ENCODE measurements around the gene BIVM. TPM values are rescaled to one million over a fixed set of nuclear protein-coding genes. Genes with fewer than 3 reads are reported as not detected.

The BIVM gene, protein sequence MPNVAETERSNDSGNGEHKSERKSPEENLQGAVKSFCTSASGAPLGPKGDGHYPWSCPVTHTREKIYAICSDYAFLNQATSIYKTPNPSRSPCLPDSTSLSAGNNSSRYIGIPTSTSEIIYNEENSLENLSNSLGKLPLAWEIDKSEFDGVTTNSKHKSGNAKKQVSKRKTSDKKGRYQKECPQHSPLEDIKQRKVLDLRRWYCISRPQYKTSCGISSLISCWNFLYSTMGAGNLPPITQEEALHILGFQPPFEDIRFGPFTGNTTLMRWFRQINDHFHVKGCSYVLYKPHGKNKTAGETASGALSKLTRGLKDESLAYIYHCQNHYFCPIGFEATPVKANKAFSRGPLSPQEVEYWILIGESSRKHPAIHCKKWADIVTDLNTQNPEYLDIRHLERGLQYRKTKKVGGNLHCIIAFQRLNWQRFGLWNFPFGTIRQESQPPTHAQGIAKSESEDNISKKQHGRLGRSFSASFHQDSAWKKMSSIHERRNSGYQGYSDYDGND
- 10 to 100 TPM; 29.3 to 42.3 TPM for total RNA-seq

DNA sequence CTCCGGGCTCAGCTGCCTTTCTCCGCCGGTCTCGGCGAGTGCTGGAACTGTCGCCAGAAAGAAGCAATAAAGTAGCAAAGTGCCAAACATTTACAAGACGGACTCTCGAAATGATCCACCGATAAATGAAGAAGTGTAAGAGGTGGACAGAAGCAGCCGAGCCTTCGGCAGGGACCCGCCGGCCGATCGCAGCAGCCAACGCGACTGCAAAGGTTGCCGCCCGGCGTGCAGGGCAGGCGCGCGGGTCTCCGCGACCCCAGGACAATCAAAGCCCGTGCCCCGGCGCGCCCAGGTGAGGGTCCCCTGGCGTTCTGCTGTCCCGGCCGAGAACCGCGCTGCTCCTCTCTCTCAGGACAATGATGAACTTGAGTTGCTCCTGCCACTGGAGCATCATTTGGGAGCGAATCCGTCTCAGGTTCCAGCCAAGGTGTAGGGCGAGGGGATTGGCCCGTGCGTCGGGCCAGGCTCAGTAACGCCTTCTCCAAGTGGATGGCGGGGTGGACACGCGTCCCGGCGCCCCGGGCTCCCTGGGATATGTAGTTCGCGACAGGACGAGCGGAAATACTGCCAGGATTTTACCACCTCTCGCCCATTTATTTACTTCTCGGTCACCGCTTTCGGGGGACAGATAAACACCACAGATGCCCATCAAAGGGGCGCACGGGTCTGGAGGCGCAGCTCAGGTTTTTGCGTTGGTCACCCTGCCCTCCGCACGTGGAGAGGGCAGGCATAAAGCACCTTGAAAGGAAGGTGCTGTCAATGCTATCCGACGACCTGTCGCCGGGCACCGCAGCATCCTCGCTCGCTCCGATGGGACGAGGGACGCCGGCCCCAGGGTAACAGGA lies at the start of gene BIVM, which contains the start of gene POGLUT2:
BIVM (plus strand) TSS at position 539 of the 845 bp plus-strand sequence. CDS start 8,149 bp downstream, outside the sequence.
POGLUT2 (minus strand) TSS at position 396 of the 845 bp plus-strand sequence; CDS start at position 90, 306 bp downstream.
- Mint-ChIP-seq H3K4me3 (peak within 1 kb of the TSS; percentile 96), H3K27me3 (no peaks in the 10 kb centered on the region), H3K4me1 (peaks cover 42% of the 10 kb centered on the region), H3K9me3 (ENCODE audit: low read depth) (no peaks in the 10 kb centered on the region), H3K36me3 (peaks cover 5% of the 10 kb centered on the region), H3K27ac (peak within 1 kb of the TSS; percentile 87)
- CTCF ChIA-PET, result interaction anchor here (1.2 to 4.0 kb wide), 8 partner anchors 9 to 217 kb away, joined by 3 to 40 read pairs (median 12); partner anchors contain the start of genes ERCC5, TEX30 and TPP2
- peak; percentile 94 for DNase-seq
- ATAC-seq, result peak; percentile 88

DNA sequence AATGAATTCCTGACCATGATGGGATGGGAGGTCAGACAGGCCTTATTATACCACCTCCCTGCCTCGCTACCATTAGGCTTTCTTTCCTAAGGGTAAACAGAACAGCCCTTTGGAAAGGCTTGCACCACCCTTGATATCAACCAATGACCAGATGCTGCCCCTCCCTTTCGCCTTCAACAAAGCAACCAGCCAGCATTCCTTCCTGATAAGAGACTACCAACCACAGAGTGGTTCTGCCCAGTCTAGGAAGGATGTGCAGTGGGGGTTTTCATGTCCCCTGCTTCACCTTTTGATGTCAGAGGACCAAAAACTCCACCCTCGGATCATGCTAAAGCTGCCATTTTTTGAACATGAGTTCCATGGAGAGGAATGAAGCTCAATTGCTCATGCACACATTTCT lies 47.0 kb upstream of the BIVM start:
- H3K27ac Mint-ChIP-seq, result no peak overlapping the region
- no peak for ATAC-seq
- peaks cover 20% of the 10 kb centered on the region for H3K27me3 Mint-ChIP-seq
- H3K9me3 Mint-ChIP-seq (ENCODE audit: low read depth), result no peaks in the 10 kb centered on the region
- no peak for DNase-seq
- no peaks in the 10 kb centered on the region for H3K4me1 Mint-ChIP-seq
- no peak overlapping the region for H3K4me3 Mint-ChIP-seq
- no peaks in the 10 kb centered on the region for H3K36me3 Mint-ChIP-seq
- CTCF ChIA-PET, result interaction anchor here (1.3 kb wide), 1 partner anchor 32 kb away, joined by 3 read pairs; no protein-coding TSS in a partner anchor

DNA sequence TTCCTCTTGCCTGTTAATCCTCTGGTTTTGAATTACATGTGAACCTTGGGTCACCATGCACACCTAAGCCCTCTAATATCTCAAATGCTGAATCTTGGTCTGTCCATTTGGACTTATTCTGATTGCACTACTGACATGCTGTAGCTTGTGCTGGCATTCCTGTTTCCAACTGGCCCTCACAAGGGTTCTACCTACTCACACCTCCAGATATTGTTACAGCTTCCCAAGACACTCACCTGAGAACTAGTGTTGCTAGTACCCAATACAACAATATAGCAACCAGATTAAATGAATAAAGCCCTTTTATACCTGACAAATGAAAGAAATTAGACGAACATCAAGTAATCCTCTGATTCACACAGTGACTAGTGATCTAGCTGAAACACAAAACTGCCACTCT lies 41.9 kb upstream of the BIVM start:
- ATAC-seq (no peak), DNase-seq (no peak)
- CTCF ChIA-PET, result no interaction called here
- no peaks in the 10 kb centered on the region for H3K4me1 Mint-ChIP-seq
- no peaks in the 10 kb centered on the region for H3K27me3 Mint-ChIP-seq
- no peaks in the 10 kb centered on the region for H3K36me3 Mint-ChIP-seq
- H3K27ac Mint-ChIP-seq, result no peak overlapping the region
- H3K9me3 Mint-ChIP-seq (ENCODE audit: low read depth), result no peaks in the 10 kb centered on the region
- no peak overlapping the region for H3K4me3 Mint-ChIP-seq

DNA sequence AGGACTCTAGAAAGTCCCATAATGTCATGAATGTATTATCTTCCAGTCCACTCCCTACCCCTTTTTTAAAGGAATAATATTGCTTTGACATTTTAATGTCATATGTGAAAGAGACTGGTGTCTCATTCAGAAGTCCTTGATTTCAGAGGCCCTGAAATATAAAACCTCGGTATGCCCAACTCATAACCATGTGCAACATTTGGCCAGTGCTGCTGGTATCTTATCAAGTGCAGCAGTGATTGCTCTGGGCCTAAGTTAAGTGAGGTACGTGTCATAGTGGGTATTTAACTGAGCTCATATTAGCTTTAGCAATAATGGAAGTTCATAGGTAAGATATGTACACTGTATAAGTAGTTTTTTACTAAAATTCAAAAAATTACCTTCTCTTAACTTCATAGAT lies 40.1 kb upstream of the BIVM start:
- Mint-ChIP-seq H3K4me3 (no peak overlapping the region), H3K9me3 (ENCODE audit: low read depth) (no peaks in the 10 kb centered on the region), H3K27ac (no peak overlapping the region), H3K36me3 (no peaks in the 10 kb centered on the region), H3K27me3 (no peaks in the 10 kb centered on the region), H3K4me1 (no peaks in the 10 kb centered on the region)
- no peak for ATAC-seq
- DNase-seq, result no peak
- CTCF ChIA-PET, result no interaction called here

DNA sequence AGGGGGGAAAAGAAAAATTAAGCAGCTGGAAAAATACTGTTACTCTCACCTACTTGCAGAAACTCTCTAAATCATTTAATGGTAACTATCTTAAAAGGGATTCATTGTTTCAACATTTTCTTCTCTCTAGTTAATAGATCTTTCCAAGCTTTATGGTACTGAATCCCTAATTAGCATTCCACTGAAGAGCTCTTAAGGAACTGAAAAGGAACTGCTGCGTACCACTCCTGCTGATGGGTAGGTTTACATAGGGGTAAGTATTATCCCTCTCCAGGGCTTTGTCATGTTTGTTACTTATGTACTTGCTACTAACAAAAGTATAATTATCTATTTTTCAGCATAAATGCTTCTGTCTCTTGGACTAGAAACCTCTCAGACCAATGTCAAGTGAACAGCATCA lies 37.8 kb upstream of the BIVM start:
- DNase-seq, result no peak
- Mint-ChIP-seq H3K4me1 (peaks cover 1% of the 10 kb centered on the region), H3K36me3 (peaks cover 6% of the 10 kb centered on the region), H3K4me3 (no peak overlapping the region), H3K27me3 (no peaks in the 10 kb centered on the region), H3K9me3 (ENCODE audit: low read depth) (no peaks in the 10 kb centered on the region), H3K27ac (no peak overlapping the region)
- CTCF ChIA-PET, result no interaction called here
- no peak for ATAC-seq

DNA sequence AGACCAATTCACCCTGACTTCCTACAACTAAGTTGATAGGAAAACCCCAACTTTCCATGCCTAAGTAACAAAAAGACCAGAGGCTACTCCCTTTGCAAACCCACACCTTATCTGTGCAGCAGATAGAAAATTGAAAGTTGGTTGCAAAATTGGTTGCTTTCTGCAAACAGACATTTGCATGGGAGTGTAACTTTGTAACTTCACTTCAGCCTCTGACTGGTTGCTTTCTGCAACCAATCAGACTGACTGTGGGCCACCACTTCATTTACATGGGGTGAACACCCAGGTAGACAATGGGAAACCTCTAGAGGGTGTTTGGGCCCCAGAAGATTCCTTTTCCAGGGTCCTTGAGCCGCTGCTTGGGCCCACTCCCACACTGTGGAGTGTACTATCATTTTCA lies 35.2 kb upstream of the BIVM start:
- Mint-ChIP-seq H3K27ac (no peak overlapping the region), H3K9me3 (ENCODE audit: low read depth) (no peaks in the 10 kb centered on the region), H3K4me1 (peaks cover 1% of the 10 kb centered on the region), H3K36me3 (peaks cover 19% of the 10 kb centered on the region), H3K27me3 (no peaks in the 10 kb centered on the region), H3K4me3 (no peak overlapping the region)
- no peak for DNase-seq
- no peak for ATAC-seq
- CTCF ChIA-PET, result no interaction called here

DNA sequence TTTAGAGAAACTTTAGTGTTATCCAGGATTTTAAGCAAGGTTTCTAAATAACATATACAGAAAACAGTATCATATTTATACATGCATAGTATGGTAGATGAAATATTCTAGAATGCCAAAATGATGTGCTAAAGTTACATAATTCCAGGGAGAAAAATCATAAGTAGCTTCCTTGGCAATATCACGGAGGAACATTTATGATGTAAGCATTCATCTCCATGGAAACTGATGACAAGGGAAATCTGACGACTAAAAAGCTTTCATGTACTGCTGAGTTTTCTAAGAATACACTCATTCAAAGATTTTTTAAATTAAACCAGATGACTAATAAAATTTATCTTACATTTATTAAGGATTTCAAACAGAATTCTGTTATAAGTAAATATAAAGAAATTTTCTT lies 30.0 kb upstream of the BIVM start:
- H3K36me3 Mint-ChIP-seq, result peaks cover 27% of the 10 kb centered on the region
- no peak overlapping the region for H3K27ac Mint-ChIP-seq
- peaks cover 35% of the 10 kb centered on the region for H3K4me1 Mint-ChIP-seq
- ATAC-seq, result no peak
- no peaks in the 10 kb centered on the region for H3K9me3 Mint-ChIP-seq (ENCODE audit: low read depth)
- CTCF ChIA-PET, result interaction anchor here (1.0 to 1.8 kb wide), 3 partner anchors 16 to 190 kb away, joined by 3 to 6 read pairs (median 3); no protein-coding TSS in a partner anchor
- no peaks in the 10 kb centered on the region for H3K27me3 Mint-ChIP-seq
- no peak for DNase-seq
- H3K4me3 Mint-ChIP-seq, result no peak overlapping the region

DNA sequence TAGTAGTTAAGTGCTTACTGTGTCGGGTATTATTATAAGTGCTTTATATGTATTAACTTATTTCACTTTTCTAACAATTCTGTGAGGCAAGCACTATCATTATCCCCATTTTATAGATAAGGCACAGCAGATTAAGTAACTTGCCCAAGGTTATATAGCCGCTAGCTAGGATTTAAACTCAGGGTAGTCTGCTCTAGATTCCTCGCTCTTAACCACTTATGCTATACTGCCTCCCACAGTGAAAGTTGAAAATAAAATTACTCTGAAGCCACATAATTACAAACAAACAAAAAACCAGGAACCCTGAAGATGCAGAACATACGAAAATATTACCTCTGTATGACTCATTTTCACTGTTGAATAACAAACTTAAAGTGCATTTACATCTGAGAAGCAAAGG lies 29.2 kb upstream of the BIVM start:
- DNase-seq (no peak), ATAC-seq (no peak)
- peaks cover 27% of the 10 kb centered on the region for H3K36me3 Mint-ChIP-seq
- H3K9me3 Mint-ChIP-seq (ENCODE audit: low read depth), result no peaks in the 10 kb centered on the region
- peaks cover 41% of the 10 kb centered on the region for H3K4me1 Mint-ChIP-seq
- CTCF ChIA-PET, result interaction anchor here (1.4 to 1.8 kb wide), 3 partner anchors 15 to 190 kb away, joined by 3 to 8 read pairs (median 6); no protein-coding TSS in a partner anchor
- no peaks in the 10 kb centered on the region for H3K27me3 Mint-ChIP-seq
- H3K4me3 Mint-ChIP-seq, result no peak overlapping the region
- H3K27ac Mint-ChIP-seq, result peak overlapping the region; percentile 2

DNA sequence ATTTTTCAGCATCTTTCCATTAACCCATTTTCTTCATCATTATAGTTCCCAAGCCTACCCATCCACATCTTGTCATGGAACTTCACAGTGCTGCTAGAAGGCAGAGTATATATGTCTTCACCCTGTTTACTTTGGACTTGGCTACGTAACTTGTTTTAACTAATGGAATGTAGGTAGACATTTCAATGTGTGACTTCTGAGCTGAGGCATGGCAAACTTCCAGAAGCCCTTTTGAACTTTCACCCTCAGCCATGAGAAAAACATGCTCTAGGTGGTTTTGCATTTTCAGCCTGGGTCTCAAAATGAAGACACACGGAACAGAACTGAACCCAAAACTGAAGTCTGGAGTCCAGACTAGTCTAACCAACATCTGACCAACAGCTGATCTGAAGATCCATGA lies 28.5 kb upstream of the BIVM start:
- Mint-ChIP-seq H3K27ac (no peak overlapping the region), H3K27me3 (no peaks in the 10 kb centered on the region), H3K9me3 (ENCODE audit: low read depth) (no peaks in the 10 kb centered on the region), H3K4me1 (peaks cover 45% of the 10 kb centered on the region), H3K4me3 (no peak overlapping the region), H3K36me3 (peaks cover 26% of the 10 kb centered on the region)
- ATAC-seq (no peak), DNase-seq (no peak)
- CTCF ChIA-PET, result interaction anchor here (0.9 to 5.3 kb wide), 4 partner anchors 30 to 191 kb away, joined by 3 to 40 read pairs (median 6); no protein-coding TSS in a partner anchor

DNA sequence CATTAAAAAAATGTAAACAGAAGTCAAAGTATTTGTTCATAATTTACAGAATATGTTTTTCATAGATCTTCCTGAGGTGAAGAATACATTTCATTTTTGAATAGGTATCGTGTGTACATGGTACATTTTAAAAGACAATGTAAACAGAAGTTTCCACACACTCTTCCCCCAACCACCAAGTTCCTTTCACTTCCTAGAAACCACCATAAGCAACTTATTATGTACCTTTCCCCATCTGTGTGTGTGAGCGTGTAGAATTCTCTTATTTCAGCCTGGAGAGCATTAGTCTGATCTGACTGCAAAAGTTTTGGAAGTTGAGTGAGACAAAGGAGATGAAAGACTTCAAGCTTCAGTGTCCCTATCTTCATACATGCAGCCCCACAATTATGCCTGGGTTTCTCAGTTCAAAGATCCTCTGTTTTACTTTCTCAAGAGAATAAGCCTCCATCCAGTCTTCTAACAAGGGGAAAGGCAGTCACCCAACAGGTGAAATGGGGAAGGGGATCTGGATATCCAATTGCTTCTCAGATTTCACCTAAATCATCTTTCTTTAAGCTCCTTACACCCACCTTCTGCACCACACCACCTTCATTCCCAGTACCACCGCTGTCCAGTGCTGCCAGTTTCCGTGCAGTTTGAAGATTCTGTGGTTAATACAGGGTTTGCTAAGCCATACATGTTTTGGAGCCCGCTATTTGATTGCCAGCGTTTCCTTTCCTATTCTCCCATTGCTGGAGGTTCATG lies 27.4 kb upstream of the BIVM start:
- ATAC-seq (no peak), DNase-seq (no peak)
- Mint-ChIP-seq H3K4me3 (peak overlapping the region; percentile 93), H3K27ac (peak overlapping the region; percentile 1), H3K27me3 (no peaks in the 10 kb centered on the region), H3K4me1 (peaks cover 48% of the 10 kb centered on the region), H3K9me3 (ENCODE audit: low read depth) (no peaks in the 10 kb centered on the region), H3K36me3 (peaks cover 17% of the 10 kb centered on the region)
- CTCF ChIA-PET, result interaction anchor here (0.9 to 5.3 kb wide), 2 partner anchors 30 to 192 kb away, joined by 3 to 40 read pairs; no protein-coding TSS in a partner anchor

DNA sequence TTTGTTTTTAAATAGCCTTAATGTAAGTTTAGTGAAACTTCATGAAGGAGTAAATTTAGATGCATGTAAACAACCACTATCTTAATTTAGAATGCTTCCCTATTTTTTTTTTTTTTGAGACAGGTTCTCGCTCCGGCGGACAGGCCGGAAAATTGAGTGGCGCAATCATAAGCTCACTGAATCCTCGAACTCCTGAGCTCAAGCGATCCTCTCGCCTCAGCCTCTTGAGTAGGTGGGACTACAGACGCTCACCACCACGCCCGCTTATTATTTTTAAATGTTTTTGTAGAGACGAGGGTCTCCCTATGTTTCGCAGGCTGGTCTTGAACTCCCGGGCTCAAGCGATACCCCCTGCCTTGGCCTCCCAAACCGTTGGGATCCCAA lies 26.9 kb upstream of the BIVM start:
- Mint-ChIP-seq H3K4me1 (peaks cover 48% of the 10 kb centered on the region), H3K27ac (no peak overlapping the region), H3K9me3 (ENCODE audit: low read depth) (no peaks in the 10 kb centered on the region), H3K36me3 (peaks cover 12% of the 10 kb centered on the region), H3K4me3 (peak overlapping the region; percentile 93), H3K27me3 (no peaks in the 10 kb centered on the region)
- ATAC-seq, result no peak
- no peak for DNase-seq
- CTCF ChIA-PET, result interaction anchor here (3.9 to 5.3 kb wide), 2 partner anchors 29 to 181 kb away, joined by 14 to 40 read pairs; no protein-coding TSS in a partner anchor

DNA sequence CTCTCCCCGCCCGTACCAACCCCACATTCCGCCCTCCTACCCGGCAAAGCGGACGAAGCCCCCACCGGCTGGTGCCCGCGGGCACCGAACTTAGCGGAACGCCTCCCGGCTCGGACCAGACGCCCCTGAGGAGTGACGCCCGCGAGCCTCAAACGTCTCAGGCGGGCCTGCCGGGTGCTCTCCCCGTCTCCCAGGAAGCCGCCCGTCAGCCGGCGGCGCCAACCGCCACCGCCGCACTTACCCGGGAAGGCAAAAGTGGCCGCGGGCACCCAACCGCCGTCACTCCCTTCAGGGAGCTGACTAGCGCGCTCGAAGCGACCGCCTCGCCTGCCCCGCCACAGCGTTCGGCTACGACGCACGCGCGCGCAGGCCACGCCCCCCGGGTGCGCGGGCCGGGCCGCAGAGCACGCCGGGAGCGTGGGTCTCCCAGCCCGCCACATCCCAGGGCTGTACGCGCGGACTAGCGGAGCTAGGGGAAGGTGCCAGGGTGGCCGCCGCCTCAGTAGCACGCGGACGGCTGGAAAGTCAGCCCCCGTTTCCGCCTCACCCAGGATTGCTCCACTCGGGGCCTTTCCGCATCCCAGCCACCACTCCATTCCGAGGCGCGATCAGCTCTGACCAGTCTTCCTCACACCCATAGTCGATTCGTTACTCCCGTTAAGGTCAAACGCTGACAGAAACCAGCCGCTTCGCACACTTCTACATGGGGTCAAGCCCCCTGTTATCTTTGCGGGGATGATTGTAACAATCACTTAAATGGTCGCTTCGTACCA lies 25.3 kb upstream of the BIVM start, which contains the start of gene TEX30:
TEX30 (minus strand) TSS at position 346 of the 773 bp plus-strand sequence. CDS start 3,760 bp downstream, outside the sequence.
- Mint-ChIP-seq H3K27me3 (no peaks in the 10 kb centered on the region), H3K4me3 (peak within 1 kb of the TSS; percentile 93), H3K27ac (peak within 1 kb of the TSS; percentile 96), H3K4me1 (peaks cover 54% of the 10 kb centered on the region), H3K36me3 (peaks cover 8% of the 10 kb centered on the region), H3K9me3 (ENCODE audit: low read depth) (no peaks in the 10 kb centered on the region)
- CTCF ChIA-PET, result interaction anchor here (0.7 to 5.3 kb wide), 8 partner anchors 9 to 182 kb away, joined by 3 to 40 read pairs (median 6); partner anchors contain the start of gene ERCC5
- DNase-seq, result peak; percentile 89
- peak; percentile 95 for ATAC-seq
